ENCODE results near the gene LRRC8C. TPM values are rescaled to one million over a fixed set of nuclear protein-coding genes. Genes with fewer than 3 reads are reported as not detected.

Gene LRRC8C
- total and polyA plus RNA-seq, 2 donors: 5.5 to 6.6 TPM

- 91% methylated on average over 2 of the region's 2 CpGs for WGBS
- H3K4me3 ChIP-seq (ENCODE audit: low read length in 2 of 2): peak overlapping the region; percentile 3 to 22
- H3K27ac ChIP-seq (ENCODE audit: low read depth in 1 of 2, low read length in 1 of 2): peak overlapping the region; percentile 78 to 88
- no peak for DNase-seq (ENCODE audit: low read depth in 6 of 9, low spot score in 9 of 9)
- peaks cover 0 to 5% of the 10 kb centered on the region in 2 donors for H3K27me3 ChIP-seq (ENCODE audit: control insufficient read depth in 2 of 2, insufficient read depth in 1 of 2, low read length in 1 of 2)
- H3K4me1 ChIP-seq (ENCODE audit: control insufficient read depth in 2 of 2, insufficient read depth in 2 of 2, low read length in 2 of 2): peaks cover 9 to 43% of the 10 kb centered on the region in 2 donors
- H3K9me3 ChIP-seq (ENCODE audit: control insufficient read depth in 2 of 2, insufficient read depth in 1 of 2, low read length in 1 of 2): peaks cover under 1 to 3% of the 10 kb centered on the region in 2 donors
- no peaks in the 10 kb centered on the region for H3K36me3 ChIP-seq (ENCODE audit: control insufficient read depth in 2 of 2, insufficient read depth in 2 of 2, low read length in 1 of 2)
Observed at GRCh38 chr1:89758156-89758555, 125.2 kb downstream of the LRRC8C start.

GRCh38 chr1:89759036-89759435 lies 126.1 kb downstream of the LRRC8C start:
- peaks cover 3 to 4% of the 10 kb centered on the region in 2 donors for H3K9me3 ChIP-seq (ENCODE audit: control insufficient read depth in 2 of 2, insufficient read depth in 1 of 2, low read length in 1 of 2)
- H3K27ac ChIP-seq (ENCODE audit: low read depth in 1 of 2, low read length in 1 of 2): no peak overlapping the region
- peaks cover 9 to 47% of the 10 kb centered on the region in 2 donors for H3K4me1 ChIP-seq (ENCODE audit: control insufficient read depth in 2 of 2, insufficient read depth in 2 of 2, low read length in 2 of 2)
- 97% methylated on average over 2 of the region's 2 CpGs for WGBS
- no peak for DNase-seq (ENCODE audit: low read depth in 6 of 9, low spot score in 9 of 9)
- H3K27me3 ChIP-seq (ENCODE audit: control insufficient read depth in 2 of 2, insufficient read depth in 1 of 2, low read length in 1 of 2): peaks cover 0 to 9% of the 10 kb centered on the region in 2 donors
- no peak overlapping the region for H3K4me3 ChIP-seq (ENCODE audit: low read length in 2 of 2)
- no peaks in the 10 kb centered on the region for H3K36me3 ChIP-seq (ENCODE audit: control insufficient read depth in 2 of 2, insufficient read depth in 2 of 2, low read length in 1 of 2)

DNA sequence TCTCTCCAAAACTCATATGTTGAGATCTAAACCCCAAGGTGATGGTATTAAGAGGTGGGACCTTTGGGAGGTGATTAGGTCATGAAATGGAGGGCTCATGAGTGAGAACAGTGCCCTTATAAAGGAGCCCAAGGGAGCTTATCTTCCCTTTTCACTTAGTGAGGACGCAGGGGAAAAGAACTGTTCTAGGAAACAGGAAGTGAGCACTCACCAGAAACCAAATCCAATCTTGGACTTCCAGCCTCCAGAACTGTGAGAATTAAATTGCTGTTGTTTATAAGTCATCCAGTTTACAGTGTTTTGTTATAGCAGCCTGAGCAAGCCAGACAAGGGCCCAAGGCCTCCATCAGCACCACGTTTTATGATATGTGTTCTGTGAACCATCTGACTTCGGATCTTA lies 127.6 kb downstream of the LRRC8C start:
- Histone ChIP-seq H3K36me3 (ENCODE audit: control insufficient read depth in 2 of 2, insufficient read depth in 2 of 2, low read length in 1 of 2) (no peaks in the 10 kb centered on the region), H3K9me3 (ENCODE audit: control insufficient read depth in 2 of 2, insufficient read depth in 1 of 2, low read length in 1 of 2) (peaks cover 3 to 4% of the 10 kb centered on the region in 2 donors), H3K27ac (ENCODE audit: low read depth in 1 of 2, low read length in 1 of 2) (no peak overlapping the region), H3K4me1 (ENCODE audit: control insufficient read depth in 2 of 2, insufficient read depth in 2 of 2, low read length in 2 of 2) (peaks cover 9 to 45% of the 10 kb centered on the region in 2 donors), H3K27me3 (ENCODE audit: control insufficient read depth in 2 of 2, insufficient read depth in 1 of 2, low read length in 1 of 2) (peaks cover 0 to 9% of the 10 kb centered on the region in 2 donors), H3K4me3 (ENCODE audit: low read length in 2 of 2) (no peak overlapping the region)
- 96% methylated on average over 3 of the region's 3 CpGs for WGBS
- no peak for DNase-seq (ENCODE audit: low read depth in 6 of 9, low spot score in 9 of 9)

GRCh38 chr1:89761338-89761737 lies 128.4 kb downstream of the LRRC8C start:
- 92% methylated on average over 1 of the region's 1 CpG for WGBS
- peaks cover 9 to 40% of the 10 kb centered on the region in 2 donors for H3K4me1 ChIP-seq (ENCODE audit: control insufficient read depth in 2 of 2, insufficient read depth in 2 of 2, low read length in 2 of 2)

GRCh38 chr1:89761901-89762300 lies 129.0 kb downstream of the LRRC8C start:
- peaks cover 9 to 37% of the 10 kb centered on the region in 2 donors for H3K4me1 ChIP-seq (ENCODE audit: control insufficient read depth in 2 of 2, insufficient read depth in 2 of 2, low read length in 2 of 2)
- no peak for DNase-seq (ENCODE audit: low read depth in 6 of 9, low spot score in 9 of 9)
- WGBS: 94% methylated on average over 3 of the region's 3 CpGs
- H3K36me3 ChIP-seq (ENCODE audit: control insufficient read depth in 2 of 2, insufficient read depth in 2 of 2, low read length in 1 of 2): no peaks in the 10 kb centered on the region
- peaks cover 0 to 9% of the 10 kb centered on the region in 2 donors for H3K27me3 ChIP-seq (ENCODE audit: control insufficient read depth in 2 of 2, insufficient read depth in 1 of 2, low read length in 1 of 2)
- no peak overlapping the region for H3K27ac ChIP-seq (ENCODE audit: low read depth in 1 of 2, low read length in 1 of 2)
- no peak overlapping the region for H3K4me3 ChIP-seq (ENCODE audit: low read length in 2 of 2)
- peaks cover 3 to 4% of the 10 kb centered on the region in 2 donors for H3K9me3 ChIP-seq (ENCODE audit: control insufficient read depth in 2 of 2, insufficient read depth in 1 of 2, low read length in 1 of 2)

More at GRCh38 chr1:89761338-89761737, 128.4 kb downstream of the LRRC8C start:
- Histone ChIP-seq H3K27ac (ENCODE audit: low read depth in 1 of 2, low read length in 1 of 2) (no peak overlapping the region), H3K9me3 (ENCODE audit: control insufficient read depth in 2 of 2, insufficient read depth in 1 of 2, low read length in 1 of 2) (peaks cover 3 to 4% of the 10 kb centered on the region in 2 donors), H3K36me3 (ENCODE audit: control insufficient read depth in 2 of 2, insufficient read depth in 2 of 2, low read length in 1 of 2) (no peaks in the 10 kb centered on the region), H3K27me3 (ENCODE audit: control insufficient read depth in 2 of 2, insufficient read depth in 1 of 2, low read length in 1 of 2) (peaks cover 0 to 9% of the 10 kb centered on the region in 2 donors), H3K4me3 (ENCODE audit: low read length in 2 of 2) (no peak overlapping the region)
- DNase-seq (ENCODE audit: low read depth in 6 of 9, low spot score in 9 of 9): no peak

GRCh38 chr1:89762386-89762778 lies 129.5 kb downstream of the LRRC8C start:
- WGBS: 88% methylated on average over 13 of the region's 13 CpGs
- DNase-seq (ENCODE audit: low read depth in 6 of 9, low spot score in 9 of 9): no peak
- Histone ChIP-seq H3K4me1 (ENCODE audit: control insufficient read depth in 2 of 2, insufficient read depth in 2 of 2, low read length in 2 of 2) (peaks cover 9 to 32% of the 10 kb centered on the region in 2 donors), H3K27ac (ENCODE audit: low read depth in 1 of 2, low read length in 1 of 2) (no peak overlapping the region), H3K9me3 (ENCODE audit: control insufficient read depth in 2 of 2, insufficient read depth in 1 of 2, low read length in 1 of 2) (peaks cover 3 to 4% of the 10 kb centered on the region in 2 donors), H3K27me3 (ENCODE audit: control insufficient read depth in 2 of 2, insufficient read depth in 1 of 2, low read length in 1 of 2) (peaks cover 0 to 9% of the 10 kb centered on the region in 2 donors), H3K4me3 (ENCODE audit: low read length in 2 of 2) (no peak overlapping the region), H3K36me3 (ENCODE audit: control insufficient read depth in 2 of 2, insufficient read depth in 2 of 2, low read length in 1 of 2) (no peaks in the 10 kb centered on the region)

DNA sequence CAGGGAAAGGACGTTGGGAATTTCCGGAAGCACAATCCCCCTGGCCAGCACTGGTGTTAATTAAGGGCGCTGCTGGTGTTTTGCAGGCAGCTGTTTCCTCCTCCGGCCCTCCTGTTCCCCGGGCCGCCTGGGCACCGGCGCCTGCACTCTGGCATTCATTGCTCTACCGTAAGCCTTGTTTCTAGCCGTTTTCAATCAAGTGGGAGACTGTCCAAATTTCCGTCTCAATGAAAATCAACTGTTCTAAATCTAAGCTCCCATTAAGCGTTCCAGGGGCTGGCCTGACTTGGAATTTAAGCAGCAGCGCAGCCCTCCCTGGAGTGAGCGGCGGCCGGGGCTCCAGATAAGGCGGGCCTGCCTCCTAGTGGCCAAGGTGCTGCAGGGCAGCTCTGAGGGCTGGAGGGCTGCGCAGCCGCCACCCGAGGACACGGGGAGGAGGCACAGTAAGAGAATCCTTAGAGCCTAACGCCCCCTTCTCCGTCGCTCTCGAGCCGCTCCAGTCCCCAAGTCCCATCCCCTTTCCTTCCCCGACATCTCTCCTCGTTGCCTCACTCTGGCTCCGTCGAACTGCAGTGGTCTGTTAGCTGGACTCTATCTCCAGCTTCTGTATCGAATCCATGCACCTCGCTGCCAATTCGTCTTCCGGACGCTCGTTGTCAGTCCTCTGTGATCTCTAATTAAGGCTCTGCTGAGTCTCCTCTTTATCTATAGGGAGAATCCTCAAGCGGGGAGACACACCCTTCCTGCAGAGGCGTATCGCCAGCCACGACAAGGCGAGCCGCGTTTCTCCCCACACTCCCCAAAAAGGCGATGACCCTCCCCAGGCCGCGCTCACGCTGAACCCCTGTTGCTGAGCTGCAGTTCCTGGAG lies 130.1 kb downstream of the LRRC8C start:
- Histone ChIP-seq H3K4me3 (ENCODE audit: low read length in 2 of 2) (peak overlapping the region; percentile 46 to 52), H3K9me3 (ENCODE audit: control insufficient read depth in 2 of 2, insufficient read depth in 1 of 2, low read length in 1 of 2) (peaks cover 3 to 4% of the 10 kb centered on the region in 2 donors), H3K27me3 (ENCODE audit: control insufficient read depth in 2 of 2, insufficient read depth in 1 of 2, low read length in 1 of 2) (peaks cover 0 to 9% of the 10 kb centered on the region in 2 donors), H3K36me3 (ENCODE audit: control insufficient read depth in 2 of 2, insufficient read depth in 2 of 2, low read length in 1 of 2) (no peaks in the 10 kb centered on the region), H3K4me1 (ENCODE audit: control insufficient read depth in 2 of 2, insufficient read depth in 2 of 2, low read length in 2 of 2) (peaks cover 5 to 26% of the 10 kb centered on the region in 2 donors), H3K27ac (ENCODE audit: low read depth in 1 of 2, low read length in 1 of 2) (peak overlapping the region in 1 of 2 donors; percentile 2)
- DNase-seq (ENCODE audit: low read depth in 6 of 9, low spot score in 9 of 9): peak in 8 of 9 donors; percentile 68 to 90 (median 76)
- WGBS: 4% methylated on average over 47 of the region's 47 CpGs

- H3K4me1 ChIP-seq (ENCODE audit: control insufficient read depth in 2 of 2, insufficient read depth in 2 of 2, low read length in 2 of 2): peaks cover 0 to 22% of the 10 kb centered on the region in 2 donors
- peak in 1 of 9 donors; percentile 40 for DNase-seq (ENCODE audit: low read depth in 6 of 9, low spot score in 9 of 9)
Observed at GRCh38 chr1:89763649-89763986, 130.7 kb downstream of the LRRC8C start.

DNA sequence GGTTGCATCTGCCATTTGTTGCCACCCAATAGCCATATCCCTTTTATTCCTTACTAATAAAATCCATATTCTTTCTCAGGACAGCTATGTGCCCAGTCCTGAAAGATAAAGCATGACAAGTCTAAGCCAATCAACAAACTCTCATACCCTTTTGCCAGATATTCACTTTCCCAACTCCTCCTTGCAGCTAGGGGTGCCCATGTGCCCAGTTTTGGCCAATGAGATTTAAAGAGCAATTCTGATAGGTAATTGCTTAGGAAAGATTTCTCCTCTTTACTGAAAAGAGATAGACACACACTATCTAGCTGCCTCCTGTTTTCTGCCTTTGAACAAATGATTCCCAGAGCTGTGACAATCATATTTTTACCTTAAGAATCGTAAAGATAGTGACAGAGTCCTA lies 132.9 kb downstream of the LRRC8C start:
- H3K27ac ChIP-seq (ENCODE audit: low read depth in 1 of 2, low read length in 1 of 2): no peak overlapping the region
- H3K27me3 ChIP-seq (ENCODE audit: control insufficient read depth in 2 of 2, insufficient read depth in 1 of 2, low read length in 1 of 2): peaks cover 0 to 9% of the 10 kb centered on the region in 2 donors
- H3K4me1 ChIP-seq (ENCODE audit: control insufficient read depth in 2 of 2, insufficient read depth in 2 of 2, low read length in 2 of 2): peaks cover 0 to 22% of the 10 kb centered on the region in 2 donors
- no peaks in the 10 kb centered on the region for H3K36me3 ChIP-seq (ENCODE audit: control insufficient read depth in 2 of 2, insufficient read depth in 2 of 2, low read length in 1 of 2)
- 90% methylated on average over 1 of the region's 1 CpG for WGBS
- no peak for DNase-seq (ENCODE audit: low read depth in 6 of 9, low spot score in 9 of 9)
- peaks cover 3 to 4% of the 10 kb centered on the region in 2 donors for H3K9me3 ChIP-seq (ENCODE audit: control insufficient read depth in 2 of 2, insufficient read depth in 1 of 2, low read length in 1 of 2)
- no peak overlapping the region for H3K4me3 ChIP-seq (ENCODE audit: low read length in 2 of 2)

More at GRCh38 chr1:89763649-89763986, 130.7 kb downstream of the LRRC8C start:
- H3K36me3 ChIP-seq (ENCODE audit: control insufficient read depth in 2 of 2, insufficient read depth in 2 of 2, low read length in 1 of 2): no peaks in the 10 kb centered on the region
- H3K27me3 ChIP-seq (ENCODE audit: control insufficient read depth in 2 of 2, insufficient read depth in 1 of 2, low read length in 1 of 2): peaks cover 0 to 9% of the 10 kb centered on the region in 2 donors
- H3K4me3 ChIP-seq (ENCODE audit: low read length in 2 of 2): peak overlapping the region; percentile 46 to 52
- no peak overlapping the region for H3K27ac ChIP-seq (ENCODE audit: low read depth in 1 of 2, low read length in 1 of 2)
- WGBS: 61% methylated on average over 5 of the region's 5 CpGs
- peaks cover 3 to 4% of the 10 kb centered on the region in 2 donors for H3K9me3 ChIP-seq (ENCODE audit: control insufficient read depth in 2 of 2, insufficient read depth in 1 of 2, low read length in 1 of 2)

Data from thymus (tissue), 11 donors.